Lower lobe of right lung (tissue), 2 donors: Measurements from ENCODE around the gene GON4L. TPM values are rescaled to one million over a fixed set of nuclear protein-coding genes. Genes with fewer than 3 reads are reported as not detected.

Experiments used
- ATAC-seq, 2 donors: fragments of 200-7000 bp; cut with Tn5 transposase; one replicate each; pipeline ENCODE4 v1.9.1; 2020 to 2022; ENCODE audit warnings: mild to moderate bottlenecking in 2 of 2, moderate library complexity in 2 of 2
- DNase-seq: peaks from one replicate; pipeline ENCODE4 v3.0.0-alpha.2; 2020
- H3K27ac ChIP-seq: fragments of 200-600 bp; one replicate; pipeline ENCODE4 v1.8.0; 2022
- H3K27me3 ChIP-seq: fragments of 200-600 bp; one replicate; pipeline ENCODE4 v1.8.0; 2022; ENCODE audit warnings: low read depth
- H3K36me3 ChIP-seq: fragments of 200-600 bp; one replicate; pipeline ENCODE4 v1.8.0; 2022; ENCODE audit warnings: mild to moderate bottlenecking
- H3K4me1 ChIP-seq: fragments of 200-600 bp; one replicate; pipeline ENCODE4 v1.8.0; 2022
- H3K4me3 ChIP-seq: fragments of 200-600 bp; one replicate; pipeline ENCODE4 v1.8.0; 2022; ENCODE audit warnings: mild to moderate bottlenecking
- H3K9me3 ChIP-seq: fragments of 200-600 bp; one replicate; pipeline ENCODE4 v1.8.0; 2022
- CTCF ChIP-seq: fragments of 200-600 bp; IDR thresholded peaks from one replicate; pipeline ENCODE4 v1.8.0; 2022; ENCODE audit warnings: antibody characterized with exemption, mild to moderate bottlenecking
- intact Hi-C: fragments of 100-400 bp; cut with DNase I; formaldehyde crosslinking; loops from one replicate; pipeline ENCODE4 v1.11.0; 2022
- total RNA-seq: library from RNA; stranded (reverse); fragmentation: NEBNext Ultra II Directional; extraction: Animal tissue kit (Norgen Biotek cat#: 25700); gene quantifications from one replicate; pipeline ENCODE4 v1.2.1, GENCODE V29; 2021
- donor health status: DM: no; HTN: yes; CAD: no; lungs with severe emphysema.

The GON4L gene
- total RNA-seq, 1 donor from 2014 or later: 46.9 TPM

- Histone ChIP-seq H3K36me3 (no peaks in the 10 kb centered on the region), H3K27ac (no peak overlapping the region), H3K4me3 (no peak overlapping the region), H3K9me3 (no peaks in the 10 kb centered on the region), H3K27me3 (no peaks in the 10 kb centered on the region), H3K4me1 (peaks cover 17% of the 10 kb centered on the region)
- DNase-seq (no peak), ATAC-seq (no peak)
- intact Hi-C loops: no loop called here
- no peak for TF ChIP-seq CTCF
Measured at GRCh38 chr1:155890251-155890650, 33.2 kb upstream of the GON4L start.

- DNase-seq: no peak
- intact Hi-C loops: no loop called here
- H3K27me3 ChIP-seq: no peaks in the 10 kb centered on the region
- no peak overlapping the region for H3K4me3 ChIP-seq
- ATAC-seq: no peak
- peaks cover 17% of the 10 kb centered on the region for H3K4me1 ChIP-seq
- no peak overlapping the region for H3K27ac ChIP-seq
- no peak for TF ChIP-seq CTCF
- no peaks in the 10 kb centered on the region for H3K36me3 ChIP-seq
- H3K9me3 ChIP-seq: no peaks in the 10 kb centered on the region
Measured at GRCh38 chr1:155889566-155889965, 32.6 kb upstream of the GON4L start.

GRCh38 chr1:155888481-155888880, 31.5 kb upstream of the GON4L start:
- Histone ChIP-seq H3K27ac (no peak overlapping the region), H3K4me3 (no peak overlapping the region), H3K9me3 (no peaks in the 10 kb centered on the region), H3K4me1 (peaks cover 10% of the 10 kb centered on the region), H3K27me3 (no peaks in the 10 kb centered on the region), H3K36me3 (no peaks in the 10 kb centered on the region)
- no peak for DNase-seq
- intact Hi-C loops: no loop called here
- ATAC-seq: no peak
- TF ChIP-seq CTCF: no peak

- no peaks in the 10 kb centered on the region for H3K4me1 ChIP-seq
- ATAC-seq (no peak), DNase-seq (no peak)
- no peak for TF ChIP-seq CTCF
- H3K9me3 ChIP-seq: no peaks in the 10 kb centered on the region
- no peaks in the 10 kb centered on the region for H3K27me3 ChIP-seq
- no peak overlapping the region for H3K27ac ChIP-seq
- peaks cover 18% of the 10 kb centered on the region for H3K36me3 ChIP-seq
- no peak overlapping the region for H3K4me3 ChIP-seq
- intact Hi-C loops: no loop called here
Measured at GRCh38 chr1:155884982-155885381, 28.0 kb upstream of the GON4L start.

GRCh38 chr1:155884031-155884960, 27.3 kb upstream of the GON4L start:
- H3K27ac ChIP-seq: no peak overlapping the region
- intact Hi-C loops: no loop called here
- no peak for DNase-seq

More at GRCh38 chr1:155884031-155884960, 27.3 kb upstream of the GON4L start:
- H3K4me3 ChIP-seq: no peak overlapping the region
- H3K36me3 ChIP-seq: peaks cover 18% of the 10 kb centered on the region
- no peaks in the 10 kb centered on the region for H3K27me3 ChIP-seq
- H3K9me3 ChIP-seq: no peaks in the 10 kb centered on the region
- TF ChIP-seq CTCF: no peak
- no peaks in the 10 kb centered on the region for H3K4me1 ChIP-seq
- no peak for ATAC-seq
